Caco-2 (cell line): ENCODE measurements around the gene SMAD7. TPM values are rescaled to one million over a fixed set of nuclear protein-coding genes. Genes with fewer than 3 reads are reported as not detected.

Experiments used
- BruUV-seq: library from RNA; stranded (reverse); fragments of 400-500 nt; replicated peaks from 2 replicates; lab custom pipeline; 2021; lab: Mats Ljungman, UMichigan
- CTCF ChIA-PET: fragments of 300-600 bp; sonication (Branson Sonifier 250); formaldehyde crosslinking; loops from one replicate; lab custom pipeline; 2022; ENCODE audit warnings: antibody characterized with exemption; lab: Charles Lee
- POLR2A ChIA-PET: fragments of 300-600 bp; sonication (Branson Sonifier 250); formaldehyde crosslinking; loops from one replicate; lab custom pipeline; 2022; ENCODE audit warnings: antibody characterized with exemption; lab: Charles Lee
- DNase-seq, 2 experiments: peaks; one replicate each; pipeline versions ENCODE4 v3.0.0 to v3.0.0-alpha.2; 2020 to 2022
- H3K27me3 ChIP-seq: replicated peaks from 2 replicates; pipeline ENCODE4 v1.6.0; 2011; ENCODE audit warnings: low read length; ENCODE audit not compliant: control insufficient read depth, insufficient read depth
- H3K36me3 ChIP-seq: 2 replicates; pipeline ENCODE4 v1.5.1; 2011; ENCODE audit warnings: low read length; ENCODE audit not compliant: control insufficient read depth, insufficient read depth
- H3K4me1 ChIP-seq: fragments of 250-450 bp; sonication (Bioruptor Pico); 2 replicates; pipeline ENCODE4 v1.5.1; 2020; ENCODE audit warnings: mild to moderate bottlenecking
- H3K4me3 ChIP-seq: 2 replicates; pipeline ENCODE4 v1.5.1; 2011; ENCODE audit warnings: low read depth, mild to moderate bottlenecking, control low read depth, low read length
- H3K9me3 ChIP-seq: fragments of 250-450 bp; sonication (Bioruptor Pico); 2 replicates; pipeline ENCODE4 v1.5.1; 2020; ENCODE audit warnings: mild to moderate bottlenecking, moderate library complexity
- H3K27ac Mint-ChIP-seq: one replicate; pipeline ENCODE4 v1.8.0; 2022; ENCODE audit warnings: mixed read lengths; ENCODE audit not compliant: unreplicated experiment
- H3K27me3 Mint-ChIP-seq: one replicate; pipeline ENCODE4 v1.8.0; 2022; ENCODE audit warnings: mixed read lengths; ENCODE audit not compliant: insufficient read depth, unreplicated experiment
- H3K36me3 Mint-ChIP-seq: one replicate; pipeline ENCODE4 v1.8.0; 2022; ENCODE audit warnings: mild to moderate bottlenecking, mixed read lengths; ENCODE audit not compliant: insufficient read depth, unreplicated experiment
- H3K4me1 Mint-ChIP-seq: one replicate; pipeline ENCODE4 v1.8.0; 2022; ENCODE audit warnings: low read depth, mixed read lengths; ENCODE audit not compliant: unreplicated experiment
- H3K4me3 Mint-ChIP-seq: one replicate; pipeline ENCODE4 v1.8.0; 2022; ENCODE audit warnings: mild to moderate bottlenecking, moderate library complexity, mixed read lengths; ENCODE audit not compliant: unreplicated experiment
- H3K9me3 Mint-ChIP-seq: one replicate; pipeline ENCODE4 v1.8.0; 2022; ENCODE audit warnings: mixed read lengths; ENCODE audit not compliant: unreplicated experiment
- CTCF ChIP-seq, 2 experiments: fragments of 200-600 bp in 1 of 2; IDR thresholded peaks; 1 replicate in 1 of 2; 2 replicates in 1 of 2; pipeline versions ENCODE4 v1.5.1 to v1.8.0; 2011 to 2022; ENCODE audit warnings: antibody characterized with exemption in 1 of 2, control low read depth in 1 of 2, inconsistent platforms in 1 of 2, low read depth in 1 of 2, low read length in 1 of 2, mild to moderate bottlenecking in 1 of 2, moderate library complexity in 1 of 2; ENCODE audit not compliant: insufficient read depth in 1 of 2, severe bottlenecking in 1 of 2, unreplicated experiment in 1 of 2
- intact Hi-C: fragments of 100-400 bp; cut with micrococcal nuclease; formaldehyde crosslinking; loops from one replicate; pipeline ENCODE4 v1.10.0; 2022; ENCODE audit not compliant: unreplicated experiment
- total RNA-seq: library from RNA; stranded (reverse); gene quantifications from 2 replicates; pipeline ENCODE4 v1.2.3, GENCODE V29; 2022

Gene SMAD7
- total RNA-seq, 1 experiment from 2014 or later = 9.3 TPM

- Mint-ChIP-seq H3K4me1 (peaks cover 14% of the 10 kb centered on the region), H3K27me3 (no peaks in the 10 kb centered on the region), H3K9me3 (no peaks in the 10 kb centered on the region), H3K4me3 (no peak overlapping the region), H3K36me3 (peaks cover 29% of the 10 kb centered on the region), H3K27ac (no peak overlapping the region)
- TF ChIP-seq CTCF (IDR thresholded peaks at IDR 0.05; ENCODE audit: insufficient read depth in 1 of 2, low read depth in 1 of 2, low read length in 1 of 2, severe bottlenecking in 1 of 2, unreplicated experiment in 1 of 2) = peak in 1 of 2 experiments; percentile 7
- no peak for DNase-seq
- H3K9me3 ChIP-seq = no peaks in the 10 kb centered on the region
- intact Hi-C loops = no loop called here
- no peaks in the 10 kb centered on the region for H3K27me3 ChIP-seq
- no peaks in the 10 kb centered on the region; the same call in 1 of the 2 replicates for H3K36me3 ChIP-seq
- H3K4me3 ChIP-seq = no peak overlapping the region
- ChIA-PET CTCF (interaction anchor here (1.0 kb wide), 1 partner anchor 16 kb away, joined by 3 read pairs; no protein-coding TSS in a partner anchor), POLR2A (no interaction called here)
- peaks cover 46% of the 10 kb centered on the region for H3K4me1 ChIP-seq
- no TSS peak for BruUV-seq
Observed at GRCh38 chr18:48937869-48938750, 12.7 kb downstream of the SMAD7 start.

GRCh38 chr18:48935433-48935774 is 15.4 kb downstream of the SMAD7 start:
- no peaks in the 10 kb centered on the region for H3K9me3 Mint-ChIP-seq
- intact Hi-C loops = no loop called here
- POLR2A ChIA-PET = no interaction called here

More at GRCh38 chr18:48935433-48935774, 15.4 kb downstream of the SMAD7 start:
- CTCF ChIA-PET = no interaction called here
- H3K36me3 ChIP-seq = no peaks in the 10 kb centered on the region
- peaks cover 46% of the 10 kb centered on the region for H3K4me1 ChIP-seq
- no peak overlapping the region for H3K27ac Mint-ChIP-seq
- H3K36me3 Mint-ChIP-seq = peaks cover 13% of the 10 kb centered on the region
- BruUV-seq = no TSS peak
- no peaks in the 10 kb centered on the region for H3K9me3 ChIP-seq
- no peaks in the 10 kb centered on the region for H3K27me3 ChIP-seq
- TF ChIP-seq CTCF (IDR thresholded peaks at IDR 0.05; ENCODE audit: insufficient read depth in 1 of 2, low read depth in 1 of 2, low read length in 1 of 2, severe bottlenecking in 1 of 2, unreplicated experiment in 1 of 2) = no peak
- no peak for DNase-seq
- no peaks in the 10 kb centered on the region for H3K27me3 Mint-ChIP-seq
- H3K4me3 ChIP-seq = no peak overlapping the region
- H3K4me1 Mint-ChIP-seq = peaks cover 19% of the 10 kb centered on the region
- no peak overlapping the region for H3K4me3 Mint-ChIP-seq
